HG03565 (cell line): ENCODE measurements around the gene ATE1.
"Not testable (repeated sequence)": the region's sequence is repeated elsewhere in the genome, so short reads cannot be mapped to it uniquely, and the experiment has no call there.

Experiments
- ATAC-seq: cut with Tn5 transposase; IDR thresholded peaks from one replicate; pipeline ENCODE4 v1.9.1; 2021; ENCODE audit warnings: mild to moderate bottlenecking, moderate library complexity; ENCODE audit not compliant: unreplicated experiment

ATE1 gene

GRCh38 chr10:121797490-121797889 lies 130.3 kb downstream of the ATE1 start:
- ATAC-seq = no peak

GRCh38 chr10:121796342-121796741 lies 131.5 kb downstream of the ATE1 start:
- no peak for ATAC-seq

- ATAC-seq = no peak
These were observed 135.6 kb downstream of the ATE1 start for GRCh38 chr10:121792198-121792597.

GRCh38 chr10:121791761-121792160 lies 136.1 kb downstream of the ATE1 start:
- ATAC-seq = no peak

- no peak for ATAC-seq
These were observed 139.1 kb downstream of the ATE1 start for GRCh38 chr10:121788717-121789116.

GRCh38 chr10:121788115-121788514 lies 139.7 kb downstream of the ATE1 start:
- ATAC-seq = no peak

- no peak for ATAC-seq
These were observed 140.7 kb downstream of the ATE1 start for GRCh38 chr10:121787169-121787568.

- no peak for ATAC-seq
These were observed 144.0 kb downstream of the ATE1 start for GRCh38 chr10:121783782-121784372.

- ATAC-seq = no peak
These were observed 146.7 kb downstream of the ATE1 start for GRCh38 chr10:121781101-121781500.

GRCh38 chr10:121774813-121775212 lies 153.0 kb downstream of the ATE1 start:
- no peak for ATAC-seq

GRCh38 chr10:121774404-121774803 lies 153.4 kb downstream of the ATE1 start:
- ATAC-seq = no peak

GRCh38 chr10:121772884-121773283 lies 154.9 kb downstream of the ATE1 start:
- no peak for ATAC-seq

GRCh38 chr10:121772406-121772805 lies 155.4 kb downstream of the ATE1 start:
- no peak for ATAC-seq

GRCh38 chr10:121771966-121772365 lies 155.9 kb downstream of the ATE1 start:
- no peak for ATAC-seq

- no peak for ATAC-seq
These were observed 161.4 kb downstream of the ATE1 start for GRCh38 chr10:121766426-121766825.

- no peak for ATAC-seq
These were observed 162.6 kb downstream of the ATE1 start for GRCh38 chr10:121765204-121765603.

GRCh38 chr10:121764233-121764942 lies 163.4 kb downstream of the ATE1 start:
- ATAC-seq = no peak

GRCh38 chr10:121757241-121757640 lies 170.6 kb downstream of the ATE1 start:
- ATAC-seq = not testable (repeated sequence)

GRCh38 chr10:121755496-121755895 lies 172.3 kb downstream of the ATE1 start:
- ATAC-seq = not testable (repeated sequence)

GRCh38 chr10:121754666-121755065 lies 173.2 kb downstream of the ATE1 start:
- ATAC-seq = peak; percentile 15

GRCh38 chr10:121753726-121754476 lies 173.9 kb downstream of the ATE1 start:
- peak; percentile 89 for ATAC-seq

GRCh38 chr10:121751191-121751760 lies 176.6 kb downstream of the ATE1 start:
- no peak for ATAC-seq
